HG03558 (cell line): ENCODE results near the gene RET.

Source experiments
- ATAC-seq: cut with Tn5 transposase; IDR thresholded peaks from one replicate; pipeline ENCODE4 v1.9.1; 2021; ENCODE audit warnings: moderate number of reproducible peaks; ENCODE audit not compliant: unreplicated experiment; ENCODE audit errors: extremely low read depth

RET gene

DNA sequence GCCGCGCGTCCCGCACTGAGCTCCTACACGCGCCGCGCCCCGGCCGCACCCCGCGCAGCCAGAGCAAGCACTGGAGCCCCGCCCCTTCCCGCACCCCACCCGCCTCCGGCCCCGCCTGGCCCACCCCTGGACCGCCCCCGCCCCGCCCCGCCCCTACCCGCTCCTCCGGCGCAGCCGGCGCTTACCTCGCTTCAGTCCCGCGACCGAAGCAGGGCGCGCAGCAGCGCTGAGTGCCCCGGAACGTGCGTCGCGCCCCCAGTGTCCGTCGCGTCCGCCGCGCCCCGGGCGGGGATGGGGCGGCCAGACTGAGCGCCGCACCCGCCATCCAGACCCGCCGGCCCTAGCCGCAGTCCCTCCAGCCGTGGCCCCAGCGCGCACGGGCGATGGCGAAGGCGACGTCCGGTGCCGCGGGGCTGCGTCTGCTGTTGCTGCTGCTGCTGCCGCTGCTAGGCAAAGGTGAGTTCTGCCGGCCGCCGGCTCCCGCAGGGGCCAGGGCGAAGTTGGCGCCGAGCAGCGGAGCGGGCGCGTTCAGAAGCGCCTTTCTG lies at the start of gene RET:
Gene RET, plus strand, starts transcription at position 194 of the 545 bp plus-strand sequence. Its CDS starts 190 bp downstream, at position 384.
- ATAC-seq = no peak

DNA sequence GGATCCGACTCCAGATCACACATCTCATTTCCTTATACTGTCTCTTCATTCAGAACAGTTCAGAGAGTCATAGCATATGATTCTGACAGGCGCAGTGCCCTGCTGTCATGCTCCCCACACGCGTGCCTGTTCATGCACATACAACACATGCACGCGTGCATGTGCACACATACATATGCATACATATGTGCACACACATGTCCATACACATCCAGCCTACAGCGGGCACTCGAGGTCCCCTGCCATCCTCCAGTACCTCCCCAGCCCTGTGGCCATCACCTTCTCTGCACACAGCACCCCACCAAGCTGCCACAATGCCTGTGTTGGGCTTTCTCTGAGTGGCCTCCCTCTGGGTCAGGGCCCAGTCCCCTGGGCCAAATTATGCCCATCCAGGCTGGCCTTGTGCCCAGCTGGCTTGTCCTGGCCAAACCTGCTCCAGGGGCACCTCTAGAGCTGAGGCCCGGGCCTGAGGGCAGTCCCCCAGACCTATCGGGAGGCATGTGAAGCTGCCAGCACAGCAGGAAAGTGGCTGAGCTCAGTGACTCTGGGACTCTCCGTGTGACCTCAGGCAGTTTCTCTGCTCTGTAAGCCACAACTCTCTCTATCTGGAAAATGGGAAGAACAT lies 49.4 kb upstream of the RET start:
- ATAC-seq = no peak

DNA sequence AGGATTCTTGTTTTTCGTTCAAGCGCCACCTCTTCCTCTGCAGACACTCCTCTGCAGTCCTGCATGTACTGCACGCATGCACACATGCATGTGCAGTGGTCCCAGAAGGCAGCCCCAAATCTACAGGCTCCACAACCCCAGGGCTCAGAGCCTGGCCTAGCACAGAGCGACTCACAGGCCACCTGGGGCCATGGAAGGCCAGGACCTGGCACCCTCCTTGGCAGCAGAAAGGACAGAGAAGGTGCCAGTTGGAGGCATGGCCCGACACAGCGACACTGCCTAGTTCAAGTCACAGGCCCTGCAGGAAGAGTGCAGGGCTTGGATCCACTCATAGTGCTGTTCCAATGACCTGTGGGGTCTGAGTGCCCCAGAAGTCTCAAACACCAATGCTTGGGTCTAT lies 48.7 kb upstream of the RET start:
- no peak for ATAC-seq

DNA sequence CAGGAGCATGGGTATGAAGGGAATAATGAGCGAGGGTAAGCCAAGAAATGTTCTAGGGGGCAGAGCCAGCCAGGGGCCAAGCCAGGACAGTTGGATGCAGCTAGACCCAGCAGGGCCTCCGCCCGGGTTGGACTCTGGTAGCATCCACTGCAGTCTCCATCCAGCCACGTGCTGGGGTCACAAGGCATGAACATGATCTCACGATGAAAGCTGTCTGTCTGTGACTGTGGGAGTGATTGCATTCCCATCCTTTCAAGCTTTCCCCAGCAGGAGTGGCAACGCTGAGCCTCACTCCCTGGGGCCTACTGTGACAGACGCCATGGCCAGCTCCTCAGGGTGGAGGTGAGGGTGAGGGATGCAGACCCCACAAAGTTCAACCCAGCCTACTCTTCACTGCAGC lies 47.8 kb upstream of the RET start:
- ATAC-seq = no peak

DNA sequence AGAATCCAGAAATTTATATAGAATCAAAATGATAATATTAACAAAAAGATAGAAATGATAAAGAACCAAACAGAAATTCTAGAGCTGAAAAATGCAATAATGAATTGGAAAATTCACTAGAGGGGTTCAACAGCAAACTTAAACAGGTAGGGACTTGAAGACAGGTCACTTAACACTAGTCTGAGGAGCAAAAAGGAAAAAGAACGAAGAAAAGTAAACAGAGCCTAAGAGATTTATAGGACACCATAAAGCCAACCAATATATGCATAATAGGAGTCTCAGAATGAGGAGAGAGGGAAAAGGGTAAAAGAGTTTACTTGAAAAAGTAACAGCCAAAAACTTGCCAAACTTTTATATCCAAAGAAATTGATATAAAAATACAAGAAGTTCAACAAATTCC lies 44.3 kb upstream of the RET start:
- ATAC-seq = no peak

DNA sequence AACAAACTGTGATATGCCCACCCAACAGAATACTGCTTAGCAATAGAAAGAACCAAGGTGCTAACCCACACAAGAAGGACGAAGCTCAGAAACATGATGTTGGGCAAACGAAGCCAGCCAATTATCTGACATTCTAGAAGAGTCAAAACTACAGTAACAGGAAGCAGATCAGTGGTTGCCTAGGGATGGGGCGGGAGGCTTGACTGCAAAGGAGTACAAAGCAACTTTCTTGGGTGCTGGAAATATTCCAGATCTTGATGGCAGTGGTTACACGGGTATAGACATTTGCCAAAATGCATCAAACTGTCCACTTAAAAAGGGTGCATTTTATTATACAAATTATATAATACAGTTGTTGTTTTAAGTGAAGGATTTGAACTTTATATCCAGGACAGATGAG lies 41.1 kb upstream of the RET start:
- no peak for ATAC-seq

DNA sequence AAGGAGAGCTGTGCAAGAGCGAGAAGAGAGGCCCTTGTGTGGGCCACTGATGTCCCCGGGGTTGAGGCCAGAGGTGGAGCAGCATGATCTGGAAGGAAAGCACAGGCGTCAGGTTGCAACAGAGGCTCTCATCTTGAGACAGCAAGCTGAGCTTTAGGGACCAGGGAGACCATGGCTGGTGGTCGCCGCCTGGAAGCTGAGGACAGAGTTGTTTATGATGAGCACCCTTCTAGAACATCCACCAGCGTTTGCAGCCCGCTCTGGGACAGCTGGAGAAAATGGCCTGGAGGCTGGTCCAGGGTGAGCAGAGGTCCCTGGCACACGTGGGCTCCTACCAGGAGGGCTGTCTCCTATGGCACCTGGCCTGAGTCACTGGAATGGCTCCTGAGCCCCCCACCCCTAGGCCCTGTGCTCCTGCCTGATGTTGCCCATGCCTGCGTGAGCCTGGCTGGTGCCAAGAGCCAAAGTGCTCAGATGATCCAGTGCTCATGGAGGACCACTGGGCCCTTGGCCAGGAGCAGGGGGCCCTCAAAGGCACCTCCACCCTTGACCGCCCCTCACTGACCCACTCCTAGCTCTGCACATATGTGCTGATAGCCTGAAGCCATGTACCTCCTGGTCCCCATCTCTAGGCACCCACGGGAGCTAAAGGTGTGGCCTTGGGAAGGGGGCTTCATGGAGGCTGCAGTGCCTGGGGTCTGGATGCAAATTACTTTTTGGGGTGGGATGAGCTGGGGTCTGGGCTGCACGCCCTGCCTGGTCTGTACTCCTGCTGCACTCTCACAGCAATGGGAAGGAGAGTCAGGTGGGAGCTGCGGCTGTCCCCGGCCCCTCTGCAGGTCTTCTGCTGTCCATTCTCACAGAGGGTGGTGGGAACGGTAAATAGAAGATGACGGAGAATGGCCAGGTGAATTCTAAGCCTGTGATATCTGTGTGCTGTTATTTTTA lies 40.1 kb upstream of the RET start:
- no peak for ATAC-seq

DNA sequence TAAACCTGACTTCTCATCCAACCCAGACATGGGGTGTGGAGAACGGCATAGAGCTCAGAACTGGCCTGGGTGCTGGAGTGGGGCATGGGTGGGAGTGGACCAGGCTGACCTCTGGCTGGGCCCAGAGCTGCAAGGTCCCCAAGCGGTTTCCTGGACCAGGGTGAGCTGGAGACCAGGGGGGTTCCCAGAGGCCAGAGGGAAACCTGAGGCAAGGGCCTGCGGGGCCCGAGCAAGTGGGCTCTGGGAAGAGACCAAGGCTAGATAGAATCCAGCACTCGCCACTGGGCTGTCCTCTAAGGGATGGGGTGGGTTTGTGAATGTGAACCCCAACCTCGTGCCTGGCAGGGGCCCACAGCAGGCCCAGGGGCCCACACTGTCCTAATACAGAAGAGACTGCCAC lies 39.4 kb upstream of the RET start:
- no peak for ATAC-seq

DNA sequence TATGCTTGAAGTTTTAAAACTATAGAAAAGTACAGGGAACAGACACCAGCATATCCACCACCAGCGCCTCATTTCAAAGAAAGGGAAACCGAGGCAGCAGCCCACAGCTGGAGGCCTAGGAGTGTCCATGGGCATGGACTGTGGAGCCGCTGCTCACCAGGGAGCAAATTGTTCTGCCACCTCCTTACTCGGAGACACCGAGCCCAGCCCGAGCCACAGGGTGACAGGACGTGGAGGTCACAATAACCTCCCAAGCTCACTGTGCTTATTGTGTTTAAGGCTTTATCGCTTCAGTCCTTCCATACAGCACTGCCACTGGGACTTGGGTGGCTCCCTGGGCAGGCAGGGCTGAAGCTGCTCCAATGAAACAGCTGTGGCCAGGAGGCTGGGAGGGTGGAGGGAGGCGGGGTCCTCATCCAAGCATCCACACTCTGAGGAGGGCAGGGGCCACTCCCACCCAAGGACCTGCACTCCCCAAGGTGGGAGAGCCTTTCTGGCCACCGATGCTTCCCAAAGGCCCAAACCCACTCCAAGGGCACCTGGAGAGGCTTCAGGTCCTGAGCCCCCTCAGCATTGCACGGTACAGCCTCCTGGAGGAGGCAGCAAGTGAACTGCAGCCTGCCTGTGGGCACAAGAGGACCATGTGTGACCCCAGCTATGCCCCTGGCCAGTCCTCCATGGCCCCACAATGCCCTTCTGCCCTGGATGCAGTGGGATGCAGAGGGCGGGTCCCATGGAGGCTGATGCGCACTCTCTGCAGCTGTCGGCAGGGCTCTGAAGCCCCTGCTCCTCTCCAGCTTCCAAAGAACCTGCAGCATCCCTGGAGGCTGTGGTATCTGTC lies 38.7 kb upstream of the RET start:
- ATAC-seq = no peak

DNA sequence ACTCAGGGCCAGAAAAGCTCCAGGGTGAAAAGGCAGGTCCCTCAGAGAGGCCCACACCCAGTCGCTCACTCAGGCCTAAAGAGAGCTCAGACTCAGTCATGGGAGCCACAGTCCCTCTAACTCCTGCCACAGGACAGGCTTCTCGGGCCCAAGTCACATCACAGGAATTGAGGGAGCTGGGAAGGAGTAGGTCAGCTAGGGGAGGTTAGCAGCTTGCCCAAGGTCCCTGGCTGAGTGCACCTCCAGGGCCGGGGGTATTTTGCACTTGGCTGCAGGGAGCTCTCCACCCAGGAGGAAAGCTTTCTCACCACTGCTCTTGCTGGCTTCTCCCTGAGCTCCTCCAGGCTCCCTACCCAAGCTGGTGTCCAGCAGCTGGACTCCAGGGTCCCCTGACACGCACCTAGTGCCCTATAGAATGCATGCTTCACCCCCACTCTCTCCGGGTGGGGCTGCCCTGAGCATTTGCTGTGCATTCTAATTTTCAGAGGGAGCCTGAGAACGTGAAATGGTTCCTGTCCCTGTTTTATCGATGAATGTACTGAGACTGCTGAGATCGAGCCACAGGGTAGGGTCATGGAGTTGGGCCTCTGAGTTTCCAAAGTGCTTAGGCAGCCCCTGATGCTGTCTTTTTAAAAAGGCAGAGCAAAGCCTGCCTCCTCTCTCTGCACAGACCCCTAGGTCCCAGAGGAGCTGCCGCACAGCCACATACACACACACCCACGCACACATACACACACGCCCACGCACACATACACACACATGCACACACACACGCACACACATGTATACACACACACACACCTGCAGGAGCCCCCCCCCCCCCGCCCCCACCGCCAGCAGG lies 37.9 kb upstream of the RET start:
- no peak for ATAC-seq

DNA sequence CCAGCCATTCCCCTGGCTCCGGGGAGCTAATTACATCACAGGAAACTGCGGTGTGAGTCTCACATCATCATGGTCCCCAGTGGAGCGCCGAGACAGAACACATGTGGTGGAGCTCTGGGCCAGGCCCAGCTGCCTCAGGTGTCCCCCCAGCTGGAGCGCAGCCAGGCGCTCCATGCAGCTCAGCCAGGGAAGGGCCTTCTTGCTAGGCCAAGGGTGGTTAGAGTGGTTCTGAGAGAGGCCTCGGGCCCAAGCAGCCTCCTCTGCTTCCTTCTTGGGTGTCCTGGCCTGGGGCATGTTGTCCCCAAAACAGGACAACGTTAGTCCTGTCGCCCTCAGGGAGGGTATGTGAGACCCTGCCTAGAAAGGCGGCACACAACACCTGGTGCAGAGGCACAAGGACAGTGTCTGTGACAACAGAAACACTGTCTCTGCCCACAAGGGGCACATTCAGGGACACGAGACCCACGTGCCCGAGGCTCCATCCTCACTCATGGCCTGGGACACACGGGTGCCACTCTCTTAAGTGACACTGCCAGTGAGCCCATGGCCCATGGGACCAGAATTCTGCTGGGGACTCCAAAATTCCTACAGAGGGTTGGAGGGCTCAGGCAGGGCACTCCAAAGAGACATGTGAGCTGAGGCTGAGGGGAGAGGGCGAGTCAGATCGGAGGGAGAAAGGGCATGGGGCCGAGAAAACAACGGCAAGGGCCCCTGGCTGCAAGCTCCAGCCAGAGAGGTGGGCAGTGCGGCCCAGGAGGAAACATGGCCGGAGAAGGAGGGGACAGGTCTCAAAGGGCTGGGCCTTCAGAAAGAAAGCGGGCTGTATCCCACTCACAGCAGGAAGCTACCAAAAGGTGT lies 37.0 kb upstream of the RET start:
- ATAC-seq = no peak

DNA sequence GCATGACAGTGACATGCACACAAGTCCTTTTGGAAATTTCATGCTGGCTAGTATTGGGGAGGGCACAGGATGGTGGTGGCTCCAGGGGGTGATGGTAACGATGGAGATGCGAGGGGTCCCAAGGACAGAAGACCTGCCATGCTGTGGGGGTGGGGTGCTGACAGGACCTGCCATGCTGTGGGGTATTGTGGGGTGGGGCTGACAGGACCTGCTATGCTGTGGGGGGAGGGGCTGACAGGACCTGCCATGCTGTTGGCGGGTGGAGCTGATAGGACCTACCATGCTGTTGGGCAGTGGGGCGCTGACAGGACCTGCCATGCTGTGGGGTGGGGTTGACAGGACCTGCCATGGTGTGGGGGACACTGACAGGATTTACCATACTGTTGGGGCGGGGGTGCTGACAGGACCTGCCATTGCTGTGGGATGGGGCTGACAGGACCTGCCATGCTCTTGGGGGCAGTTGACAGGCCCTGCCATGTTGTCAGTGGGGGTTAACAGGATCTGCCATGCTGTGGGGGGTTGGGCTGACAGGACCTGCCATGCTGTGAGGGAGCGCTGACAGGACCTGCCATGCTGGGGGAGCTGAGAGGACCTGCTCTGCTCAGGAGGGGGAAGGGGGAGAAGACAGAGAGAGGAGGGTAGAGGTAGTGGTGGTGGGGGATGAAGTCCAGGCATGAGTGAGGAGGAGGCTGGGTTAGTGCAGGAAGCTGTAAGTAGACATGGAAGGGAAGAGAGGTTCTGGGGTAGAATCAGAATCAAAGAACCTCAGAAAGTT lies 36.2 kb upstream of the RET start:
- no peak for ATAC-seq

DNA sequence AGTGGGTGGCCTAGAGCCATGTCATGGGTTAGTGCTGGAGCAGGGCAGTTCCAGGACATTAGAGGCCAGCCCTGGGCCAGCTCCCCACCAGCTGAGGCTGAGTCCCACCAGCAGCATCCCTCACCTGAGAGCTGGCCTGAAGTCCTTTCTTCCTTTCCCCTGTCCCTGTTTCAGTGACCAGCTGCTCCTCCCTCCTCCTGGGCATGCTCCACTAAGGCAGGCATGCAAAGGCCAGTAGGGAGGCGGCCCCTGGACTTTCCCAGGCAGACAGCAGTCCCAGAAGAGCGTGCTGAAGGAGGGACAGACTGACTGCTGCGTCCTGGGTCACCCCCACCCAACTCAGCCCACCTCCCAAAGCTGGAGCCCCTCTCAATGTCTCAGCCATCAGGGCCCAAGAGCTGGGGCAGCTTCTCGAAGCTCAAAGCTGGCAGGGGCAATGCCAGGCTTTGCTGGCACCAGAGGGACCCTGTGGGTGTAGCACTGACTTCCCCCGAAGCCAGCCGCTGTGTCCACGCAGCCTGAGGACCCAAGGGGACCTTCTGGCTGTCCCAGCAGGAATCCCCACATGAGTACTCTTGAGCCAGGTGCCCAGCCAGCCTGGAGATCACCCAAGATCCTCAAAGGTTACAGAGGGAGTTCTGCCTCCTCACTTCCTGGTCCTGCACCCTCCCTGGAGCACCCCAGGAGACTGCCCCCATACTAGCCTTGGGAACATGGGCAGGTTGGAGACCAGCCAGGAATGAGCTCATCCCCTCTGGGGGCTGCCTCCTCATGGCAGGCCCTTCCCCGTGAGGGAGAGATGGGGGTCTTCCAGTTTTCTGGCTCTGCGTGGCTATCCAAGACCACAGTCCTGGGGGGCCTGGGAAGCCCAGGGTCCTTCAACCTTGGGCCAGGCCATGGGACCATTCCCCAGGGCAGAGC lies 35.2 kb upstream of the RET start:
- ATAC-seq = no peak

DNA sequence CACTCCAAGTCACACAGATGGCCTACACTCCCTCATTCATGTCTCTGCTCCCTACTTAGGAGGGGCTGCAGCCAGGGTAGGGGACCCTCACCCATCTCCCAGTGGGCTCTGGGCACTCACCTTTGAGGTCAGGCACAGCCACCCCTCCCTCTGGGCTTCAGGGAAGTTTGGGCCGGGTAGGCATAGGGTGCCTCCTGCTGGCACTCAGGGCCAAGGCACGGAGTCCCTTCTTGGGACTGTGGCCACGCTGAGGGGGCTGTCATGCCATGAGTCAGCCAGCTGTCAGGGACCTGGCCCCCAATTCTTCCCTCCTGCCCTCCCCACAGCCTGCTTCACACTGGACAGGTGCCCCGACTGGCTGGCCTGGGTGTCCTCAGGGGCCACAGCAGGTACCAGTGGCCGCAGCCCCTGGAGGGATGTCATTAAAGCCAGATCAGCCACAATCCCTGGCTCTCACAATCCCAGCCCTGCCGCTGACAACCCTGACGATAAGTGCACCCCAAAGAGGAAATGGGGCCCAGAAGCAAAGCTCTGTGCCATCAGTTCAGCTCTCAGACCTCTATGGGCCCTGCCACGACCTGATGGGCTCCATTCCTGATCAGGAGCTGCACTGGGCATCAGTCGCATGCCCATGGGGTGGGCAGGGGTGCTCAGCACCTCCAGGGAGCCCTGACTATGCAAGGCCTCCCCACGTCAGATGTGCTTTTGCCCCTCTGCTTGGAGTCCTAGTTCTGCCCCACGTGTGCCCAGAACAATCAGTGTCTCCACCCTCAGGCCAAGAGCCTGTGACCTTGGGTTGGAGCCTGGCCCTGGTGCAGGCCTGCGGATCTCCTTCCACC lies 34.1 kb upstream of the RET start:
- ATAC-seq = no peak

DNA sequence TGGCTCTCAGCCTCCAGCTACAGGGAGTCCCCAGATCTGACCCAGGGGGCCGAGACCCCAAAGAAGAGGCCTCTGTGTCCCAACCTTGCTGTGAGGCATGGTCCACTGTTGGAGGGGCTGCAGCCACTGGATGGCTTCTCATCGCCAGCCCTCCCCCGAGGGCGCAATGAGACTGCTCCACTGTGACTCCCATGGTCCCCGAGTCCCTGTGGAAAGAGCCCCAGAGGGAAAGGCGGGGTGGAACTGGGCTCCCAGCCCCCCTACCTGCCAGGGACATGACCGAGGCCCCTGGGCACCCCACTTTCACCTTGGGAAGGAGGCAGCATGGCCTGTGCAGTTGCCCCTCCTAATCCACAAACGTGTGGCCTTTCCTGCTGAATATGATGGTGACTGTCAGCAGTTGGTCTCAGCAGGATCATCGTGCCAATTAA lies 33.5 kb upstream of the RET start:
- no peak for ATAC-seq

DNA sequence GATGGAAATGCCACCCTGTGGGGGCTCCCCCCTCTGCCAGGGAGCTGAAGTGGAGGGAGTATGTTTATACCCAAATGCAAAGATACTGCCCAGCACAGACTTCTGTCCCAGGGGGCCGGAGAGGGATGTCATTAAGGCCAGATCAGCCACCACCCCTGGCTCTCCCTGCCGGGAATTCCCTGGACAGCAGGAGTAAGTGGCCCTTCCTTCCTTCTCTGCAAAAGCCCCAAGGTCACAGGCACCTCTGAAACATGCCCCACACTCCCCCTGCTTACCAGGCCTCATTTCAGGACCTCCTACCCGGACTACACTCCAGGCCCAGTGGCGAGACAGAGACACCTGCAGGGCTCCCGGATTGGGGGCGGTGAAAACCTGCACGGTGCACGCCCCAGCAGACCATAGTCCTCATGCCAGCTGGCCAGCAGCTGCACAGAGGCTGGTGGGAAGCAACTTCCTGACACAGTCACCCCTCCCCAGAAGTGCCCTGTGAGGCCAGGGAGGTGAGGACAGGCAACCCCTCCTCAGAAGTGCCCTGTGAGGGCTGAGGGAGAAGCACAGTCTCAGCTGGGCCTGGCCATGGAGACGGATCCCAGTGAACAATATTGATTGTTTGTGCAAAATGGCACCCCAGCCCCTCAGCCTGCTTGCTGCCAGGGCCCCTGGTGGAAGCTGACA lies 33.0 kb upstream of the RET start:
- ATAC-seq = no peak
